ENCODE measurements around the gene USP40.

Gene USP40

GRCh38 chr2:233447506-233448219 lies 118.9 kb downstream of the USP40 start:
- DNase-seq (ENCODE audit: low read depth) = no peak
- H3K4me3 ChIP-seq (ENCODE audit: control insufficient read depth, low read depth, low read length) = no peak overlapping the region
- no peak for TF ChIP-seq CTCF (conservative IDR thresholded peaks at IDR 0.05; ENCODE audit: control insufficient read depth, insufficient read depth, low read depth, low read length)

GRCh38 chr2:233446606-233447305 lies 119.8 kb downstream of the USP40 start:
- DNase-seq (ENCODE audit: low read depth) = no peak
- TF ChIP-seq CTCF (conservative IDR thresholded peaks at IDR 0.05; ENCODE audit: control insufficient read depth, insufficient read depth, low read depth, low read length) = no peak
- H3K4me3 ChIP-seq (ENCODE audit: control insufficient read depth, low read depth, low read length) = no peak overlapping the region

GRCh38 chr2:233446121-233446520 lies 120.5 kb downstream of the USP40 start:
- no peak for TF ChIP-seq CTCF (conservative IDR thresholded peaks at IDR 0.05; ENCODE audit: control insufficient read depth, insufficient read depth, low read depth, low read length)
- DNase-seq (ENCODE audit: low read depth) = no peak
- H3K4me3 ChIP-seq (ENCODE audit: control insufficient read depth, low read depth, low read length) = no peak overlapping the region

DNA sequence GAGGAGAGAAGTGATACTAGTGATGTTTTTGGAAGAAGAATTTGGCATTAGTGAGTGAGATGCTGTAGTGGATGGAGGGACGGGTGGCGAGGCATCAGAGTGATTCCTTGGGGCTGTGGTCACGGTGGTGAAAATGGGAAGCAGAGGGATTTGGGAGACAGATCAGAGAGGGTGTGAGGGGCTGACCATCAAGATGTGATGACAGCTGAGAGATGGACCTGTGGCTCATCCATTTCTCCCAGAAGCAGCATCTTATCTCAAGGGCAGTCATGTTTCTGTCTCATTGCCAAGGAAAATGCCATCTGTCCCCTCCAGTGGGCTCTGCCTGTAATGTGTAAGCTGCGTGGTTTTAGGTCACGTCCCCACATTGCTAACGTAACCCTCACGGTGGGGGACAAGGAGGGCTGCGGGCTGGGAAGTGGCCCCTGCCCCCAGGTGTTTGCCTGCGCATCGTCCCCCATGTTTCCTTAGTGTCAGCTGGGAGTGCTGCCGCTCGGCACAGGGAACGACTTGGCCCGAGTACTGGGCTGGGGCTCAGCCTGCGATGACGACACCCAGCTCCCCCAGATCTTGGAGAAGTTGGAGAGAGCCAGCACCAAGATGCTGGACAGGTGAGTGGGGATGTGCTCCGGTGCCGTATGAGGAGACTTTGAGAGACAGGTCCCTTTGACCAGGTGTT lies 121.3 kb downstream of the USP40 start:
- no peak for DNase-seq (ENCODE audit: low read depth)
- TF ChIP-seq CTCF (conservative IDR thresholded peaks at IDR 0.05; ENCODE audit: control insufficient read depth, insufficient read depth, low read depth, low read length) = no peak
- no peak overlapping the region for H3K4me3 ChIP-seq (ENCODE audit: control insufficient read depth, low read depth, low read length)

- no peak for TF ChIP-seq CTCF (conservative IDR thresholded peaks at IDR 0.05; ENCODE audit: control insufficient read depth, insufficient read depth, low read depth, low read length)
- no peak for DNase-seq (ENCODE audit: low read depth)
- H3K4me3 ChIP-seq (ENCODE audit: control insufficient read depth, low read depth, low read length) = no peak overlapping the region
Measured at GRCh38 chr2:233444501-233444900, 122.1 kb downstream of the USP40 start.

DNA sequence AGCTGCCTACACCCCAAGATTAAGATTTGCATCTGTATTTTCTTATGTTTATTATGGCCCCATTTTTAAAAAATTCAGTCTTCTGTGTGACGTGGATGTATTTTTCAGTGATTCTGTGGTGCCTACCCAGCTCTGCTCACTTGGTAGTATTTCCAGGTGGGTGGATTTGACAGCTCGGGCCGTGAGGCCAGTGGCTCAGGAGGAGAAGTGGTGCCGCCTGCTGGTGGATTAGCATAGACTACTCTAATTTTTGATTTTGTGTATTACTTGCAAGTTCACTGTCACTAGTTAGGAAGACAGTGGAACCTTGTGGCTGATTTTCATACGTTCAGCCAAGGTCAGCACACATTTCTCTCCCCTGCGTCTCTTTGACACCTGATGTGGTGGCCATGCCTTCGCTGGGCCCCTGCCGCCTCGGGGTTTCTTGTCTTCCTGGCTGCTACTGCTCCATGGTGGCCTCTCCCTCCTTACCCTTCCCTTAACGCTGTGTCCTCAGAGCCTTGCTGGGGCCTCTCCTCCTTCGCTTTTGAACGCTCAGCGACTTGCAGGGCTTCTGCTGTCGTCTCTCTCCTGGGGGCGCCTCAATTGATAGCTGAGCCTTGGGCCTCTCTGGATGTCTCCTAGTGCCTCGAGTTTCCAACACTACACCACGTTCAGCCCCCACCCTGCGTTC lies 122.9 kb downstream of the USP40 start:
- peak; percentile 83 for DNase-seq (ENCODE audit: low read depth)
- H3K4me3 ChIP-seq (ENCODE audit: control insufficient read depth, low read depth, low read length) = no peak overlapping the region
- peak; percentile 82 for TF ChIP-seq CTCF (conservative IDR thresholded peaks at IDR 0.05; ENCODE audit: control insufficient read depth, insufficient read depth, low read depth, low read length)

Measured in fibroblast of mammary gland (primary cell).